Pancreas (tissue), 10 donors: ENCODE results near the gene STK24. TPM values are rescaled to one million over a fixed set of nuclear protein-coding genes. Genes with fewer than 3 reads are reported as not detected.
A peak's percentile ranks its signal among the peaks of the same experiment; 100 is the strongest.

Source experiments
- ATAC-seq, 4 donors: fragments of 200-7000 bp; cut with Tn5 transposase; one replicate each; pipeline versions ENCODE4 v1.8.0 to v1.9.1; 2020; ENCODE audit warnings: mild to moderate bottlenecking in 4 of 4, moderate library complexity in 4 of 4
- DNase-seq, 6 donors: peaks; one replicate each; pipeline ENCODE4 v3.0.0-alpha.2; 2020
- FAIRE-seq: peaks from 2 replicates; lab custom pipeline; 2012; peaks lifted over from hg19 to GRCh38; lab: Jason Lieb, UNC
- H3K27ac ChIP-seq, 4 donors: fragments of 200-600 bp; sonication (generic); 1 replicate in 3 of 4; 2 replicates in 1 of 4; pipeline versions ENCODE4 v1.5.0 to v1.8.0; 2020
- H3K27me3 ChIP-seq, 4 donors: fragments of 200-600 bp; one replicate each; pipeline ENCODE4 v1.8.0; 2021
- H3K36me3 ChIP-seq, 3 donors: fragments of 200-600 bp; sonication (generic) in 1 of 3; one replicate each; pipeline versions ENCODE4 v1.5.0 to v1.8.0; 2020 to 2021
- H3K4me1 ChIP-seq, 3 donors: fragments of 200-600 bp; one replicate each; pipeline ENCODE4 v1.8.0; 2021
- H3K4me3 ChIP-seq, 4 donors: fragments of 200-600 bp; sonication (generic) in 2 of 4; one replicate each; pipeline versions ENCODE4 v1.5.0 to v1.8.0; 2020 to 2021
- H3K9me3 ChIP-seq, 4 donors: fragments of 200-600 bp; one replicate each; pipeline ENCODE4 v1.8.0; 2021
- CTCF ChIP-seq, 4 donors: fragments of 200-600 bp; sonication (generic) in 3 of 4; IDR thresholded peaks; one replicate each; pipeline versions ENCODE4 v1.5.0 to v1.8.0; 2021; ENCODE audit warnings: antibody characterized with exemption in 4 of 4
- WGBS, 2 donors: extraction: QIAGEN DNeasy Blood & Tissue Kit; methylation state at CpG; one replicate each; pipeline ENCODE4 v1.1.7; 2013; 5-methylcytosine and 5-hydroxymethylcytosine counted together
- intact Hi-C, 3 donors: fragments of 100-400 bp; cut with DNase I; formaldehyde crosslinking; loops; one replicate each; pipeline versions ENCODE4 v1.11.1 to v1.14.2; 2022
- polyA plus RNA-seq, 2 donors: library from polyadenylated mRNA; stranded (reverse); fragments of 200-250 nt; gene quantifications; one replicate each; pipeline ENCODE4 v1.2.3, GENCODE V29; 2013
- total RNA-seq, 6 donors: library from RNA; stranded (reverse); fragmentation: NEBNext Ultra II Directional in 4 of 6; extraction: Animal tissue kit (Norgen Biotek cat#: 25700) in 4 of 6; gene quantifications; one replicate each; pipeline versions ENCODE4 v1.2.1 to v1.2.4, GENCODE V29; 2021 to 2023
- donor health status: healthy with polysubstance abuse.
- donor health status: DM: no; HTN: no; CAD: no; lungs with moderate emphysema.
- donor health status: DM: no; HTN: no; CAD: no.
- donor health status: control.
- donor health status: control.
- donor health status: Bipolar disorder and iron deficiency.
- donor health status: DM: yes; HTN: yes; CAD: no.
- donor health status: DM: no; HTN: no; CAD: no.
- donor health status: DM: no; HTN: no; CAD: no.
- donor health status: DM: yes; HTN: yes; CAD: no.

Gene STK24
- total and polyA plus RNA-seq, 8 donors: 15.5 to 55.7 (median 37.4) TPM

- WGBS, 2 donors: 25% methylated on average over 18 of the region's 18 CpGs
- Histone ChIP-seq H3K36me3 (no peaks in the 10 kb centered on the region), H3K27me3 (no peaks in the 10 kb centered on the region), H3K27ac (peak overlapping the region; percentile 31 to 91 (median 66)), H3K4me3 (peak overlapping the region in 2 of 4 donors; percentile 11 to 29), H3K4me1 (peaks cover 15 to 49% (median 22%) of the 10 kb centered on the region in 3 donors), H3K9me3 (no peaks in the 10 kb centered on the region)
- FAIRE-seq: no peak
- intact Hi-C loops: loop anchor here in 1 of 3 donors (10.0 kb wide), 1 partner anchor 71 kb away; no protein-coding TSS in a partner anchor
- no peak for TF ChIP-seq CTCF (IDR thresholded peaks at IDR 0.05)
- peak; percentile 66 to 86 (median 80) for ATAC-seq
- DNase-seq: peak; percentile 38 to 75 (median 52)
Observed at GRCh38 chr13:98565726-98566565, 11.0 kb downstream of the STK24 start.

GRCh38 chr13:98564204-98564603 is 12.7 kb downstream of the STK24 start:
- WGBS, 2 donors: 77 to 78% methylated on average over 9 of the region's 9 CpGs
- FAIRE-seq: no peak

GRCh38 chr13:98563071-98563470 is 13.8 kb downstream of the STK24 start:
- Histone ChIP-seq H3K27ac (no peak overlapping the region), H3K36me3 (no peaks in the 10 kb centered on the region), H3K9me3 (no peaks in the 10 kb centered on the region), H3K4me1 (peaks cover 15 to 34% (median 16%) of the 10 kb centered on the region in 3 donors), H3K27me3 (no peaks in the 10 kb centered on the region), H3K4me3 (no peak overlapping the region)
- TF ChIP-seq CTCF (IDR thresholded peaks at IDR 0.05): no peak
- ATAC-seq (no peak), DNase-seq (no peak), FAIRE-seq (no peak)
- WGBS, 2 donors: 82 to 88% methylated on average over 6 of the region's 6 CpGs
- intact Hi-C loops: loop anchor here in 1 of 3 donors (10.0 kb wide), 1 partner anchor 68 kb away; no protein-coding TSS in a partner anchor

More at GRCh38 chr13:98564204-98564603, 12.7 kb downstream of the STK24 start:
- Histone ChIP-seq H3K4me1 (peaks cover 15 to 34% (median 16%) of the 10 kb centered on the region in 3 donors), H3K27ac (peak overlapping the region in 2 of 4 donors; percentile 87 to 91), H3K9me3 (no peaks in the 10 kb centered on the region), H3K36me3 (no peaks in the 10 kb centered on the region), H3K27me3 (no peaks in the 10 kb centered on the region), H3K4me3 (no peak overlapping the region)
- intact Hi-C loops: loop anchor here in 1 of 3 donors (10.0 kb wide), 1 partner anchor 69 kb away; no protein-coding TSS in a partner anchor
- no peak for TF ChIP-seq CTCF (IDR thresholded peaks at IDR 0.05)
- ATAC-seq (no peak), DNase-seq (no peak)

- 95 to 96% methylated on average over 7 of the region's 7 CpGs for WGBS, 2 donors
- peaks cover 3 to 19% (median 7%) of the 10 kb centered on the region in 3 donors for H3K4me1 ChIP-seq
Observed at GRCh38 chr13:98559169-98559568, 17.7 kb downstream of the STK24 start.

More at GRCh38 chr13:98559169-98559568, 17.7 kb downstream of the STK24 start:
- TF ChIP-seq CTCF (IDR thresholded peaks at IDR 0.05): no peak
- FAIRE-seq: no peak
- no peak overlapping the region for H3K27ac ChIP-seq
- no peaks in the 10 kb centered on the region for H3K9me3 ChIP-seq
- no peaks in the 10 kb centered on the region for H3K27me3 ChIP-seq
- H3K4me3 ChIP-seq: no peak overlapping the region
- DNase-seq: no peak
- intact Hi-C loops: no loop called here
- ATAC-seq: no peak
- H3K36me3 ChIP-seq: no peaks in the 10 kb centered on the region
